Measurements from ENCODE around the gene THAP6. TPM values are rescaled to one million over a fixed set of nuclear protein-coding genes. Genes with fewer than 3 reads are reported as not detected.

Gene THAP6
- total RNA-seq, 3 donors from 2014 or later (not counting 1 experiment from before 2014, with no cell fraction given), result 20.2 to 24.1 (median 21.8) TPM

DNA sequence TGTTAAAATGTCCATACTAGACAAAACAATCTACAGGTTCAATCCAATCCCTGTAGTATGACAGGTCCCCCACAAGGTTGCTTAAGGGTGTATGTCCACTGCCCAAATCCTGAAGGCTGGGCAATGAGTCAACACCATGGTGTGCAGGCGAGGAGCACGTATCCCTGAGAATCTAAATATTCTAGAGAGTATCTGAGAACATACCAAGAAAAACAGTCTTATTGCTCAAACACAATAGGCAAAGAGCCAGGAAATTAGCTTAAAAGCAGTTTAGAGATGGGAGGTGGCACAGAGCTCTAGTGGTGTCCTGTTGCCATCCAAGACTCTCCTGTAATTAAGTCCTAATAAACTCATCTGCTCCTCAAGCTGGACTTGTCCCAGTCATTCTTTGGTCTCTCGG is 37.1 kb upstream of the THAP6 start:
- Histone ChIP-seq H3K4me3 (ENCODE audit: low read length) (no peak overlapping the region), H3K36me3 (ENCODE audit: control insufficient read depth, insufficient read depth, low read length) (peaks cover 42% of the 10 kb centered on the region), H3K4me1 (ENCODE audit: control insufficient read depth, insufficient read depth, low read length) (no peaks in the 10 kb centered on the region), H3K27me3 (ENCODE audit: control insufficient read depth, insufficient read depth, low read length) (no peaks in the 10 kb centered on the region), H3K27ac (ENCODE audit: low read length) (no peak overlapping the region), H3K9me3 (ENCODE audit: control insufficient read depth, insufficient read depth, low read length) (no peaks in the 10 kb centered on the region)
- Mint-ChIP-seq H3K4me1 (peaks cover 8 to 32% of the 10 kb centered on the region in 2 donors), H3K27ac (peak overlapping the region; percentile 22 to 27), H3K36me3 (peaks cover 26% of the 10 kb centered on the region), H3K9me3 (no peaks in the 10 kb centered on the region), H3K4me3 (no peak overlapping the region), H3K27me3 (ENCODE audit: low read depth in 2 of 2) (no peaks in the 10 kb centered on the region)
- ATAC-seq (no peak), DNase-seq (no peak)
- WGBS (ENCODE audit: insufficient coverage), result 100% methylated on average over 3 of the region's 3 CpGs
- intact Hi-C loops (cut with micrococcal nuclease), result no loop called here
- TF ChIP-seq, protein P1, sequence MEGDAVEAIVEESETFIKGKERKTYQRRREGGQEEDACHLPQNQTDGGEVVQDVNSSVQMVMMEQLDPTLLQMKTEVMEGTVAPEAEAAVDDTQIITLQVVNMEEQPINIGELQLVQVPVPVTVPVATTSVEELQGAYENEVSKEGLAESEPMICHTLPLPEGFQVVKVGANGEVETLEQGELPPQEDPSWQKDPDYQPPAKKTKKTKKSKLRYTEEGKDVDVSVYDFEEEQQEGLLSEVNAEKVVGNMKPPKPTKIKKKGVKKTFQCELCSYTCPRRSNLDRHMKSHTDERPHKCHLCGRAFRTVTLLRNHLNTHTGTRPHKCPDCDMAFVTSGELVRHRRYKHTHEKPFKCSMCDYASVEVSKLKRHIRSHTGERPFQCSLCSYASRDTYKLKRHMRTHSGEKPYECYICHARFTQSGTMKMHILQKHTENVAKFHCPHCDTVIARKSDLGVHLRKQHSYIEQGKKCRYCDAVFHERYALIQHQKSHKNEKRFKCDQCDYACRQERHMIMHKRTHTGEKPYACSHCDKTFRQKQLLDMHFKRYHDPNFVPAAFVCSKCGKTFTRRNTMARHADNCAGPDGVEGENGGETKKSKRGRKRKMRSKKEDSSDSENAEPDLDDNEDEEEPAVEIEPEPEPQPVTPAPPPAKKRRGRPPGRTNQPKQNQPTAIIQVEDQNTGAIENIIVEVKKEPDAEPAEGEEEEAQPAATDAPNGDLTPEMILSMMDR (IDR thresholded peaks at IDR 0.05), result no peak

- Mint-ChIP-seq H3K4me1 (no peaks in the 10 kb centered on the region), H3K4me3 (no peak overlapping the region), H3K9me3 (no peaks in the 10 kb centered on the region), H3K27me3 (ENCODE audit: low read depth in 2 of 2) (no peaks in the 10 kb centered on the region), H3K36me3 (peaks cover 11% of the 10 kb centered on the region), H3K27ac (no peak overlapping the region)
- ATAC-seq (no peak), DNase-seq (no peak)
- Histone ChIP-seq H3K4me1 (ENCODE audit: control insufficient read depth, insufficient read depth, low read length) (no peaks in the 10 kb centered on the region), H3K36me3 (ENCODE audit: control insufficient read depth, insufficient read depth, low read length) (peaks cover 65% of the 10 kb centered on the region), H3K27me3 (ENCODE audit: control insufficient read depth, insufficient read depth, low read length) (no peaks in the 10 kb centered on the region), H3K4me3 (ENCODE audit: low read length) (no peak overlapping the region), H3K27ac (ENCODE audit: low read length) (no peak overlapping the region), H3K9me3 (ENCODE audit: control insufficient read depth, insufficient read depth, low read length) (no peaks in the 10 kb centered on the region)
- TF ChIP-seq, protein P1 (IDR thresholded peaks at IDR 0.05), result no peak
- 91% methylated on average over 4 of the region's 4 CpGs for WGBS (ENCODE audit: insufficient coverage)
- intact Hi-C loops (cut with micrococcal nuclease), result no loop called here
These were observed 30.1 kb upstream of the THAP6 start for GRCh38 chr4:75484190-75484589.

- peaks cover 7% of the 10 kb centered on the region for H3K36me3 Mint-ChIP-seq
- H3K4me3 ChIP-seq (ENCODE audit: low read length), result no peak overlapping the region
These were observed 24.1 kb upstream of the THAP6 start for GRCh38 chr4:75490155-75490554.

More at GRCh38 chr4:75490155-75490554, 24.1 kb upstream of the THAP6 start:
- peaks cover 68% of the 10 kb centered on the region for H3K36me3 ChIP-seq (ENCODE audit: control insufficient read depth, insufficient read depth, low read length)
- WGBS (ENCODE audit: insufficient coverage), result no CpG with 5 or more reads among the region's 2 CpGs
- no peak overlapping the region for H3K27ac ChIP-seq (ENCODE audit: low read length)
- Mint-ChIP-seq H3K4me3 (no peak overlapping the region), H3K9me3 (no peaks in the 10 kb centered on the region), H3K27me3 (ENCODE audit: low read depth in 2 of 2) (no peaks in the 10 kb centered on the region), H3K4me1 (peaks cover 4 to 7% of the 10 kb centered on the region in 2 donors), H3K27ac (peak overlapping the region in 1 of 2 donors; percentile 45)
- H3K9me3 ChIP-seq (ENCODE audit: control insufficient read depth, insufficient read depth, low read length), result no peaks in the 10 kb centered on the region
- DNase-seq (no peak), ATAC-seq (no peak)
- H3K27me3 ChIP-seq (ENCODE audit: control insufficient read depth, insufficient read depth, low read length), result no peaks in the 10 kb centered on the region
- no peaks in the 10 kb centered on the region for H3K4me1 ChIP-seq (ENCODE audit: control insufficient read depth, insufficient read depth, low read length)
- TF ChIP-seq, protein P1 (IDR thresholded peaks at IDR 0.05), result no peak
- intact Hi-C loops (cut with micrococcal nuclease), result no loop called here
